GM12874 (cell line): Measurements from ENCODE around the gene RFX2.

Experiments used
- TF ChIP-seq, protein P1 (sequence below): IDR thresholded peaks from 2 replicates; pipeline ENCODE4 v1.5.1; 2011; ENCODE audit warnings: low read depth, mild to moderate bottlenecking, control low read depth, low read length, moderate library complexity; ENCODE audit not compliant: insufficient read depth

RFX2 gene

GRCh38 chr19:6079107-6079506 is 31.2 kb downstream of the RFX2 start:
- TF ChIP-seq, protein P1, sequence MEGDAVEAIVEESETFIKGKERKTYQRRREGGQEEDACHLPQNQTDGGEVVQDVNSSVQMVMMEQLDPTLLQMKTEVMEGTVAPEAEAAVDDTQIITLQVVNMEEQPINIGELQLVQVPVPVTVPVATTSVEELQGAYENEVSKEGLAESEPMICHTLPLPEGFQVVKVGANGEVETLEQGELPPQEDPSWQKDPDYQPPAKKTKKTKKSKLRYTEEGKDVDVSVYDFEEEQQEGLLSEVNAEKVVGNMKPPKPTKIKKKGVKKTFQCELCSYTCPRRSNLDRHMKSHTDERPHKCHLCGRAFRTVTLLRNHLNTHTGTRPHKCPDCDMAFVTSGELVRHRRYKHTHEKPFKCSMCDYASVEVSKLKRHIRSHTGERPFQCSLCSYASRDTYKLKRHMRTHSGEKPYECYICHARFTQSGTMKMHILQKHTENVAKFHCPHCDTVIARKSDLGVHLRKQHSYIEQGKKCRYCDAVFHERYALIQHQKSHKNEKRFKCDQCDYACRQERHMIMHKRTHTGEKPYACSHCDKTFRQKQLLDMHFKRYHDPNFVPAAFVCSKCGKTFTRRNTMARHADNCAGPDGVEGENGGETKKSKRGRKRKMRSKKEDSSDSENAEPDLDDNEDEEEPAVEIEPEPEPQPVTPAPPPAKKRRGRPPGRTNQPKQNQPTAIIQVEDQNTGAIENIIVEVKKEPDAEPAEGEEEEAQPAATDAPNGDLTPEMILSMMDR = no peak

DNA sequence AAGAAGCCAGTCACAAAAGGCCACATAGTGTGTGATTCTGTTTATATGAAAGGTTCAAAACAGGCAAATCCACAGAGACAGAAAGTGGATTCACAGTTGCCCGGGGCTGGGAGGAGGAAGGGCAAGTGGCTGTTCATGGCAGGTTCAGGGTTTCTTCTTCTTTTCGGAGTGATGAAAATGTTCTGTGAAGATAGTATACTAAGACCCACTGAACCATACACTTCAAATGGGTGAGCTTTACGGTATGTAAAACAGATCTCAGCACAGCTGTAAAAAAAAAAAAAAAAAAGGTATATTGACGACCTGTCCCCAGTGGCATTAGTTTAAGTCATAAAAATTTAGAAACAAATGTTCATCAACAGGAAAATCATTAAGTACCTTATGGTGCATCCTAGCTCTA is 32.2 kb downstream of the RFX2 start:
- TF ChIP-seq, protein P1 = no peak

DNA sequence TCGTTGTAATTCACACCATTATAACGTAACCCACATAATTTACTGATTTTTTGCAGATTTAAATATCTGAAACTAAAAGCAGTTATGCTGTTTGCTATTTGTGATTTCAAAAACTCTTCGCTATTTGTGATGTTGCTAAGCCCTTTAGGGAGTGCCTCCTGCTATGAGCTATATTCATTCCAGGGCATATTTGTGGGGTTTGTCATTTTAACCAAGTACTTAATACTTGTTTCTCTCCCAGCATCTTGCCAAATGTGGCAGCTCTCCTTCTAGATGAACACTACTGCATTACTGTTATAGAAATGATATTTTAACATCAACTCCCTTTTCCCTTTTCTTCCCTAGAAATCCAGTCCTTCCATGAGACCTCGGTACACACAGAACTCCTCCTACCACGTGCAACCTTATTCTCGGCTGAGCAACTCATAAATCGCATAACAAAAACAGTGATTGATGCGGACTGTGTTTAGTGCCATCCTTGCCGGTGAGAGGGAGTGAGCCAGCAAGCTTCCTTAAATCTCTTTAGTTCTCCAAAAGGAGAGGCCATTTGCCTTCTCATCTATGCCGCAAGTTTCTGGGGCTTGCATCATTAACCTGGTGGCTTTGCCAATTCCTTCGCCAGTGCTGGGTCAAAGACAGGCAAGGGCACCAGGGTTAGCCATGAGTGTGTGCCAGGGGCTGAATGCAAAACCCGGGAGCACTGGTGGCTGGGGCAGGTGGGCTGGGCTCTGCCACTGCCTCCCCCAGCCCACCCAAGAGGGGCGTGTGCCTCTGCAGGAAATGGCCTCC is 33.4 kb downstream of the RFX2 start:
- TF ChIP-seq, protein P1 = no peak

GRCh38 chr19:6076291-6076665 is 34.0 kb downstream of the RFX2 start:
- TF ChIP-seq, protein P1 = no peak

DNA sequence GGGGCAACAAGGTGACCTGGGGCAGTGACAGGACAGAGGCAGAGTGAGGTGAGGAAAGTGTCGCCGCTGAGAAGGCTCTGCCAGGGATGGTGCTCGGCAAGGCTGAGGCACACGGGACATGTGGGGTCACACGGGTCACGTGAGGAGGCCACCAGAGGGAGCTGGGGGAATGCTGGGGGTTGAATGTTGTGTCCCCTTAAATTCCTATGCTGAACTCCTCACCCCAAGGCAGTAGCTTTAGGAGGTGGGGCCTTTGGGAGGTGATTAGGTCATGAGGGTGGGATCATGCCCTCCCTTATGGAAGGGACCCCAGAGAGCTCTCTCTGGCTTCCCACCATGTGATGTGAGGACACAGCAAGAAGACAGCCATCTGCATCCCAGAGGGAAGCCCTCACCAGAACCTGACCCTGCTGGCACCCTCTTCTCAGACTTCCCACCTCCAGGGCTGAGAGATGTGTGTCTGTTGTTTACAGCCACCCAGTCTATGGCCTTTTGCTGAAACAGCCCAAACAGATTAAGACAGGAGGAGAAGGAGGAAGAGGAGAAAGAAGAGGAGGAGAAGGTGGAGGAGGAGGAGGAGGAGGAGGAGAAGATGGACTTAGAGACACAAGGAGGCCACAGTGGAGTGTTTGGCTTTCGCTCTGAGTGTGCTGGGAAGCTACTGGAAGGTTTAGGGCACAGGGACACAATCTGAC is 35.4 kb downstream of the RFX2 start:
- TF ChIP-seq, protein P1 = no peak

DNA sequence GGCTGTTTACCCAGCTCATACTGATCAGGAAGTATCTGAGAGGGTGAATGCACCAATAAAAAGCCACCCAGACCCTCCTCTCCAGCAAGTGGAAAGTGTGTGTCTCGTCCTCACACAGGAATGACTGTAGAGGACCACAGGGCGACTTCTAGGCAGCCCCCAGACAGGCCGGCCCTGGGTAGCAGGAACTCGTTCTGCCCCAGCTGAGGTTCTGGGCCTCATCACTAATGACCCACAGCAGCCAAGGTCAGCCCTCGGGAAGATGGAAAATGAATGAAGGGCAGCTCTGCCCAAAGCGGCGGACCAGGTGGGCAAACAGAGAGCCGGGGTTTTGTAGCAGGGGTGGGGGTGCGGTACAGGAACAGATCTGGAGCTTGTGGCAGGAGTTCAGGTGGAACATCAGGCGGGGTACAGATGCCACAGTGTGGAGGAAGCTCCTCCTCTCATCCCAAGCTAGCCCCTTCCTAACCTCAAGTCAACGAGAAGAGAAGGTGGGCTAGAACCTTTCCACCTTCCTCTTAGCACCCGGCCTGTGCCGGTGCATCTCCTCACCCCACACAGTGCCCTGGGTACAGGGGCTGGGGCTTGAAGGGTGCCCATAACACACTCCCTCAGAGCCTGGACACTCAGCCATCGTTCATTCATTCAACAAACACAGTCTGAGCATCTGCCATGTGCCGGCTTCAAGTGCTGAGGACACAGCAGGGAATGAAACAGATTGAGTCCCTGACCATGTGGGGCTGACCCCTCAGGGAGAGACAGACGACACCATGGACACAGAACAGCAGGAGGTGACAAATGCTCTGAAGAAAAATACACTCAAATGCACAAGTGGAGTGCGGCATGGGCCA is 36.2 kb downstream of the RFX2 start:
- TF ChIP-seq, protein P1 = no peak

GRCh38 chr19:6071875-6072274 is 38.4 kb downstream of the RFX2 start:
- TF ChIP-seq, protein P1 = no peak
